NCI-H1092 (cell line): ENCODE results near the gene APBA2.

Source experiments
- DNase-seq: peaks from one replicate; lab custom pipeline; 2025; lab: John Stamatoyannopoulos, UW

Gene APBA2

GRCh38 chr15:28915041-28915810 lies 29.5 kb downstream of the APBA2 start:
- no peak for DNase-seq

- no peak for DNase-seq
Observed at GRCh38 chr15:28915935-28916334, 30.2 kb downstream of the APBA2 start.

DNA sequence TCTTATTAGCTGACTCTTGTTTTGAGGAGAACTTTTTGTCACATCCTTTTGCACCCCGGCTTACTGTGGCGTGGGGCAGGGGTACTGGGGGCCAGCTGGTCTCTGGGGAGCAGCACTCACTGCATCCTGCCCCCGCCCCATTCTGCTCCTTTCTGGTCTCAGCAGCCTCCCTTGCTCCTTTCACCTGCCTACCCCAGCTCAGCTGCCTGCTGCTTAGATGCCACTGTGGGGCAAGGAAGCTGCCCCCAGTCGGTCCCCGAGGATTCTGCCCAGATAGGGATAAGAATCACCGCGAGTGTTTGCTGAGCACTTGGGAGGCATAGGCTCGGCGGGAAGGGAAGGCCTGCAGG lies 32.0 kb downstream of the APBA2 start:
- no peak for DNase-seq

- DNase-seq, result no peak
Observed at GRCh38 chr15:28918141-28918983, 32.6 kb downstream of the APBA2 start.

DNA sequence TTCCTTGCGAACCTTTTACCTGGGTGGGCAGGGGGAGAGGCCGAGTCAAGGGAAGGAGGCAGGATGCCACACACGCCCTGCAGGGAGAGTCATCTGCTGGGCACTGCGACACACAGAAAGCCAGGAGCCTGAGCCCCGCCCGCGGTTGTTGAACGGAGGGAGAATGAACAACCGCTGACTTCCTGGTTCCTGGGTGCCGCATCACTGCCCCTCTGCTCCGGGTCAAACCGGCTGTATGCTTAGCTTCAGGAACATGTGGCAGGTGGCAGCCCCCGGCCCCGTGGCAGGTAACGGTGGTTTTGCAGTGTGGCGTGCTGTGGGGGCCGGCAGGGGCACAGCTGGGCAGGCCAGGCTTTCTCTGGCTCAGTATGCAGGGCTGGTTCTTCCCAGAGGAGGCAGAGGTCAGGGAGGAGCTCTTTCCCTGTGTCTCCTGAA lies 33.4 kb downstream of the APBA2 start:
- DNase-seq, result no peak

GRCh38 chr15:28919679-28920655 lies 34.2 kb downstream of the APBA2 start:
- no peak for DNase-seq

DNA sequence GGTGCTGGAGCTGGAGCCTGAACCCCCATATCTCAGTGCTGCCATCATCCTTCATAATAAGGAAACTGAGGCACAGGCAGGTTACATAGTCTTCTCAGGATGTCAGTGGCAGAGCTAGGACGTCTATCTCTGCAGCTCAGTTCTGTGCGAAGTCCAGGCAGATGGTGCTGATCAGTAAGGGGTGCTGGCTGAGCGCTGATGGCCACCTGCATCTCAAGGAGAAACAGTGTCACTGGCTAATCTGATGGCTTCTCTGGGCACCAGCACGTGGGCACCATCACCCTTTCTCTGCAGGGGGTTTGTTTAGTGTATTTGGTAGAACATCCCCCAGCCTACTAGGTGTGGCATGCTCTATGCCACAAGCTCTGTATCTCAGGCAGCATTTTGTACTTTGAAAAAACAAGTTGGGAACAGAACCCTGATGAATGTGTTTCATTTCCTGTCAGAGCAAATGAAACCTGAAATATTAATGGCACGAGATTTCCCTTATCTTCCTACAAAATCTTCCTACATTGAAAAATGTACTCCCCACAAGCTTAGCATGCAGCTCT lies 35.1 kb downstream of the APBA2 start:
- no peak for DNase-seq

DNA sequence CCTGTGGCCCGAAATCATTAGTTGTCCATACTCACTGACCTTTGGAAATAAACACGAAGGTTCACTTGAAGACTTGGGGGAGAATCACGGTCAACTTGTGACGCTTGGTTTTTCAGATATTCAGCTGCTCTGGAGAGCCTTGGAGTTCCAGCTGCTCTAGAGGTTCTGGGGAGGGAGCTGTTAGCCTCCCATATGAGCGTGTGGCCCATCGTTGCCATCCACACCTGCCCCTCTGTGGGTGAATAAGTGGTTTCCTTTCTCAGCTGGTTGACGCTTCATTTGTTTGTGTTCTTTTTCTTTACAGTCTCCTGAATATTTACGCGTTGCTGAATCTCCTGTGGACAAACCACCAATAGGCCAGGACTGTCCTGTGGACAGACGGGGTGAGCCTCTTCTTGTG lies 35.6 kb downstream of the APBA2 start:
- no peak for DNase-seq

- DNase-seq, result no peak
Observed at GRCh38 chr15:28921919-28922706, 36.3 kb downstream of the APBA2 start.

GRCh38 chr15:28922707-28923012 lies 36.9 kb downstream of the APBA2 start:
- no peak for DNase-seq

GRCh38 chr15:28923726-28924280 lies 38.0 kb downstream of the APBA2 start:
- DNase-seq, result no peak

DNA sequence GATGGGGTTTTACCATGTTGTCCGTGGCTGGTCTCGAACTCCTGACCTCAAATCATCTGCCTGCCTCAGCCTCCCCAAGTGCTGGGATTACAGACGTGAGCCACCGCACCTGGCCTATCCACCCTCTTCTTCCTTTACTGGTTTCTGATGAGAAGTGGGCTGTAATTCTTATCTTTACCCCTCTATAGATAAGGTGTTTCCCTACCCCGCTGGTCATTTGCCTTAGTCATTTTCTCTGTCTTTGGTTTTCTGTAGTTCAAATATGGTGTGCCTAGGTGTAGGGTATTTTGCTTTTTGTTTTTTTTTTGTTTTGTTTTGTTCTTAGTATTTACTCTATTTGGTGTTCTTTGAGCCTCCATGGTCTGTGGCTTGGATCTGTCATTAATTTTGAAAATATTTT lies 41.3 kb downstream of the APBA2 start:
- DNase-seq, result no peak

DNA sequence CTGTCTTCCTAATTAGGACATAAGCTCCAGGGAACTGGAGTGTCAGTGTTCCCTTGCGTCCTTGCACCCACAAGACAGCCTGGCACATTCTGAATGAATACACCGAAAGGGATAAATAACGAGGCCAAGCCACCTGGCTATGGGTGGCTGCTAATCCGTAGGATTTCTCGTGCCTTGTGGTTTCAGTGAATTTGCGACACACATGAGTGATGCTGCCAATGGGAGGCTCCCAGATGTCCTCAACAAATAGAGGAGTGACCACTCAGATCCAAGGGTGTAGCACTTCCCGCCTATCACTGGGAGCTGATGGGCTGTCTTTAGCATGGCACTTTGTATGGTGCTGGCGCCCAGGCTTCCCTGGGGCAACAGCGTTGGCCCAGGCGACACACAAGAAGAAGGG lies 43.4 kb downstream of the APBA2 start:
- DNase-seq, result no peak

- no peak for DNase-seq
Observed at GRCh38 chr15:28930011-28930410, 44.2 kb downstream of the APBA2 start.

DNA sequence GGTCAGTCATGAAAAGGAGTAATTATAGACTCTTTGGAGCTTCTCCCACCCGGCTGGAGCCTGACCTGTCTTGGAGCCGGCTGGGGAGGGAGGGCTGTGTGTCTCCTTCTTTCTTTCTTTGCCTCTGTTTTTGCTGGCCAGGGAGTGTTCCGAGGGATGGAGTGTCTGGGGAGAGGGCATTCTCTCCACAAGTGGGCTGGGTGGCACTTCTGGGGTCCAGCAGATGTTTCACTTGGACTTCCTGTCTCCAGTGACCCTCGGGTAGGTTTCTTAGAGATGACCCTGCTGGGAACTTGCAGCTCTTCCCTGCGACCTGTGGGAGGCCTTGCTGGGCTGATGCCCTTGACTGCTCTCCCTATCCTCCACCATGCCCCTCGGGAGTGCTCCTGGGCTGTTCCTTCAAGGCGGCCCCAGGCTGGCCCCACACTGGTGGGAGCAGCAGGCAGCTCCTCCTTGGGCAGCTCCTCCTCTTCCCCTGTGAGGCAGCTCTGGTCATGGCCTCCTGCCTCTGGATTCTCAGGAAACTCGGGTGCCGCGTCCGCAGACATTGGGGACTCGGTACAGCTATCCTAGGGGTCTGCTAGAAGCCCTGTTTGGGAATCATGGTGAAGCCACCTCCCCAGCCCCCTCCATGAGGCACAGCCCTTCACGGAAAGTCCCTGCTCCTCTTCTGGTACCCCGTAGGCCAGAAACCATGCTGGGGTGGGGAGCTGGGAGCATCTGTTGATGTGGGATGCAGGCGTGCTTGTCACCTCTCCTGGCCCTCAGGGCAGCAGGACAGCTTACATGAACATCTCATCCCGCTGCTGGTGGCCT lies 44.9 kb downstream of the APBA2 start:
- DNase-seq, result no peak

GRCh38 chr15:28931828-28932227 lies 46.1 kb downstream of the APBA2 start:
- no peak for DNase-seq

- DNase-seq, result no peak
Observed at GRCh38 chr15:28932361-28932760, 46.6 kb downstream of the APBA2 start.

GRCh38 chr15:28933710-28934445 lies 48.1 kb downstream of the APBA2 start:
- DNase-seq, result no peak

DNA sequence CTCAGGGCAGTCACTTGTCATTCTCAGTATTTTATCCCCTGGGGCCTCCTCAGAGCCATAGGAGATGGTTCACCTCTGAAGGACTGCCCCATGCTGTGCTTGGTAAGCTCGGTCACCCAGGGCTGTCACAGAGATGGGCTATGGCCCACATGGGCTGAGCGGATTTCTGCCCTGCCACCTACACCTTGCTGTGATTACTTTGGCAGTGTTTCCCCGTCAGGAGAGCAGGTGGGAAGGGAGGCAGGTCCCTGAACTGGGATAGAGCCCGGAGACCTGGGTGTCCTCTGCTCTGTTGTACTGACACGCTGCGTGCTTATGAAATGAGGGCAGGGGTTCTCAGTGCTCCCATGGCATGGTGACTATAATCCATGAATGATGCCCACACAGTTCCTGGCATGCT lies 48.9 kb downstream of the APBA2 start:
- no peak for DNase-seq
